NK-92 treated with Interleukin-12 subunit alpha and Interleukin-12 subunit beta, amount 100 ng/mL, for 24 hours (cell line): ENCODE results near the gene TMEM221.

Source experiments
- DNase-seq: peaks from one replicate; lab custom pipeline; 2025; lab: John Stamatoyannopoulos, UW

The TMEM221 gene

GRCh38 chr19:17473041-17473440, 24.6 kb upstream of the TMEM221 start:
- DNase-seq: no peak

DNA sequence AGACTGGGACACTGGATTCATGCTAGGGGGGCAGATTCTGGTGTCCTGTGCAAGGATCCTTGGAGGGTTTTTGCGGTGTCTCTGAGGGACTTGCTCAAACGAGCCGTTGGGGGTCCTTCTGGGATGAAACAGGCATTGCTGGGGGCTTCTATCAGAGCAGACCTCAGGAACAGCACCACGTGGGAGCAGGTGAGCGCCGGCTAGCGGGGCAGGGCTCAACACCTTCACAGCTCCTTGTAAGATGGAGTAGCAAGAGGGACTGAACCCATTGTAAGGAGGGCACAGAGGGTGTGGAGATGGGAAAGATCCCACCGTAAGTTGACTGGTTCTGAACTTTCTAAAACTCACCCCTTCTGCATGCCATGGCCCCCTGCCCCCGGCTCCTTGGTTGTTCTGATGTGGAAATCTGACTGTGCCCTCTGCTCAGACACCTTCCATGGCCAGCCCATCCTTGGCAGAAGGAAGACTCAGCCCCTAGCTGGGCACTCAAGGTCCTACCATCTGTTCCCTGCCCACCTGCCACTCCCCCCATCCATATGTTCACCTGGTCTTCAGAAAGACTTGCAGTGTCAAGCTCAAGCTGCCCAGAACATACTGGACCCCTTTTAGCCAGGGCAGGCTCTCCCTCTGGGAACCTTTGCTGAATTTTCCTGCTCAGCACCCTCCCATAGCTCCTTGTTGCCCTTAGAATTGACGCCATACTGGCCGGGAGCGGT, 23.1 kb upstream of the TMEM221 start:
- DNase-seq: no peak

DNA sequence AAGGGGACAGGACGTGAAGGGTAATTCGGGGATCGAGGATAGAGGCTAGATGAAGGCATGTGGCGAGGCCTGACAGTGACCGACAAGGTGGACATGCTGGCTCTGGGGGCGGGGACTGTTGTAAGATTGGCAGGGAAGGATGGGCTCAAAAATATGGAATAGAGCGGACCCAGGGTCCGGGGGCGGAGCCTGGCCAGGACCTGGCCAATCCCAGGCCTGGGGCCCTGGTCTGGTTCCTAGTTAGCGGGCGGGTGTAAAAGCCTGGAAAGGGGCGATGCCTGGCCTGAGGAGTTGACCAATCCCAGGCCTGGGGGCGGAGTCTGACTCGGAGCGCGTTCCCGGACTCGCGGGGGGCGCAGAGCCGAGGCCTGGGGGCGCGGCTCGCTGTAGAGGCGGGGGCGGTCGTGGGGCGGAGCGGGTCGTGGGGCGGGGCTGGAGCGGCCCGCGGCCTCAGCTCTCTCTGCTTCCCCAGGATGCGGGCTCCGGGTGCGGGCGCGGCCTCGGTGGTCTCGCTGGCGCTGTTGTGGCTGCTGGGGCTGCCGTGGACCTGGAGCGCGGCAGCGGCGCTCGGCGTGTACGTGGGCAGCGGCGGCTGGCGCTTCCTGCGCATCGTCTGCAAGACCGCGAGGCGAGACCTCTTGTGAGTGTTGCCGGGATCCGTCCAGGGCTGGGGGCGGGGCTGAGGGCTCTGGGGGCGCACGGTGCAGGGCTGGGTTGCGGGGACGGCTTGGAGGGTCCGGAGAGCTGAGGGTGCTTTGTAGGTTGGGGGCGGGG, 21.8 kb upstream of the TMEM221 start, which contains the start of gene SLC27A1:
Gene SLC27A1 (plus strand): TSS at position 457 of the 774 bp plus-strand sequence. CDS start 17 bp downstream, at position 474.
- peak; percentile 67 for DNase-seq

- DNase-seq: peak; percentile 44
Measured at GRCh38 chr19:17469481-17470067, 21.1 kb upstream of the TMEM221 start.

GRCh38 chr19:17469092-17469480, 20.6 kb upstream of the TMEM221 start:
- DNase-seq: no peak

DNA sequence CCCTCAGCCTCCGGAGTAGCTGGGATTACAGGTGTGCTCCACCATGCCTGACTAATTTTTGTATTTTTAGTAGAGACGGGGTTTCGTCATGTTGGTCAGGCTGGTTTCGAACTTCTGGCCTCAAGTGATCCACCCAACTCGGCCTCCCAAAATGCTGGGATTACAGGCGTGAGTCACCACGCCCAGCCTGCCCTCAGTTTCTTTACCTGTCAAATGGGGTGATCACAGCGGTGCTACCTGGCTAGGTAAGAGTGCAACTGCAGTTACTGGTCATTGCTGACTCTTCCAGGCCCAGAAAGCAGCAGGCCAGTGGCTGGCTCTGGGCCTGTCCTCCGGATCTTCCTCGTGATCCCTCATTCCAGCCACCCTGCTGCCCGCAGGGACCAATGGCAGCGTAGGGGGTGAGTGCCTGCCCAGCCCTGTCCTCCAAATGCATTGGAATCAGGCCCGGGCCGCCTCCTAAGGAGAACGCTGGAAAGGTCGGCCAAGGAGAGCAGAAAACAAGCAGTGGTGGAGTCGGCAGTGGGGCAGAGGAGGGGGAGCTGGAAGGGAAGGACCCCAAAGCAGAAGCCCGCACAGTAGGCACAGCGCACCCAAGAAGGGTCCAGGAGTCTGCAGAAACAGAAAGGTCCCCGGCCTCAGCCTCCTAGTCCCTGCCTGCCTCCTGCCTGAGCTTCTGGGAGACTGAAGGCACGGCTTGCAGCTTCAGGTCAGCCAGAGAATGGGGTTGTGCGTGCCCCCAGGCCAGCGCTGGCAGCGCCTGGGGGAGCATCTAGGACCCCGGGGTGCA, 20.0 kb upstream of the TMEM221 start:
- no peak for DNase-seq

DNA sequence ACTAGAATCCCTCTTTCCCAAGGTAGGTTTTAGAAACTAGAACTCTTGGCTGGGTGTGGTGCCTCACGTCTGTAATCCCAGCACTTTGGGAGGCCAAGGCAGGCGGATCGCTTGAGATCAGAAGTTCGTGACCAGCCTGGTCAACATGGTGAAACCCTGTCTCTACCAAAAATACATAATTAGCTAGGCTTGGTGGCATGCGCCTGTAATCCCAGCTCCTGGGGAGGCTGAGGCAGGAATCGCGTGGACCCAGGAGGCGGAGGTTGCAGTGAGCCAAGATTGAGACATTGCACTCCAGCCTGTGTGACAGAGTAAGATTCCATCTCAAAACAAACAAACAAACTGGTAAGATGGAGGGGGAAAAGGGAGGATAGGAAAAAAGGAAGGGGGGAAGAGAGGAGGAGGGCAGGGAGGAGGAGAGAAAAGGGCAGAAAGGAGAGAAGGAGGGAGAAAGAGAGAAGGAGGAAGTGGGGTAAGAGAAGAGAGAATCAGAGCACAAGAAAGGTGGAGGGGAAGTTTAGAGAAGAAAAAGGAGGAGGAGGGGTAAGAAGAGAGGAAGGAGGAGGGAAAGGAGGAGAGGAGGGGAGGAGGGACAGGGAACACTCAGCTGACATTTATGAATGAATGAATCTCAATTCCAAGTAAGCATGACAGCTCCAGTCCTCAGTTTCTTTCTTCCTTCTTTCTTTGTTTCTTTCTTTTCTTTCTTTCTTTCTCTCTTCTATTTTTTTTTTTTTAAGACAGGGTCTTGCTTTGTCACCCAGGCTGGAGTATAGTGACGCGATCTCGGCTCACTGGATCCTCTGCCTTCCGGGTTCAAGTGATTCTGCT, 19.2 kb upstream of the TMEM221 start:
- DNase-seq: no peak

- DNase-seq: no peak
Measured at GRCh38 chr19:17466487-17466850, 18.0 kb upstream of the TMEM221 start.

GRCh38 chr19:17460372-17461230, 12.1 kb upstream of the TMEM221 start, which contains the start of gene NXNL1:
Gene NXNL1, minus strand, starts transcription at chr19:17460926. Its CDS starts 57 bp downstream, at chr19:17460869.
- no peak for DNase-seq

DNA sequence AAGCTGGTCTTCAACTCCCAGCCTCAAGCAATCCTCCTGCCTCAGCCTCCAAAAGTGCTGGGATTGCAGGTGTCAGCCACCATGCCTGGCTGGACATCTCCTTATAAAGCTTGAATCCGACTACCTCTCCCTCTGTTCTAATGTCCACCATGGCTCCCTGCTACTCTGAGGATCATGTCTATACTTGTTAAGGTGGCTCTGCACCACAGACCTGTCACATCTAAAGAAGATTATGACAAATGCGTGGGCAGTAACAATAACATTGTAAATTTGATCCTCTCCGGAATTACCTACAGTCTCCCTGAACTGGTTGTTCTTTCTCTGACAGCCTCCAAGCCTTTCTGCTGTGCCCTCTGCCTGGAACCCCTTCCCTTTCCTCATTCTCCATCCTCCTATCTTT, 10.5 kb upstream of the TMEM221 start:
- no peak for DNase-seq

DNA sequence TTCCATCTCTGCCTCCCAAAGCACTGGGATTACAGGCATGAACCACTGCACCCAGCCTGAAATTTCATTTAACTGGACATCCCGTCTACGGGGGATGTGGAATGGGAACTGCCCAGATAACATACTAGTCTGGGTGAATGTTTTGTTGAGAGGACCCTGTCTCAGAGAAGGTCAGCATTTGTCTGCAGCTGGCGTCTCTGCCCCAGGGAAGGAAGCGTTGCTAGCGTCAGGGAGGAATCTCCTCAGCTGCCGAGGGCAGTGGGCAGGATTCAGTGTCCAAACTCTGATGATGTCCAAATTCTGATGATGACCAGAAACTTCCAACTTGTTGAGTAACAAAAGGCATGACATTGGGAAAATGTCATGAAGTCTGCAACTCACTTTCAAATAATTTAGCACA, 9.1 kb upstream of the TMEM221 start:
- DNase-seq: no peak

- DNase-seq: no peak
Measured at GRCh38 chr19:17456127-17456526, 7.7 kb upstream of the TMEM221 start.

DNA sequence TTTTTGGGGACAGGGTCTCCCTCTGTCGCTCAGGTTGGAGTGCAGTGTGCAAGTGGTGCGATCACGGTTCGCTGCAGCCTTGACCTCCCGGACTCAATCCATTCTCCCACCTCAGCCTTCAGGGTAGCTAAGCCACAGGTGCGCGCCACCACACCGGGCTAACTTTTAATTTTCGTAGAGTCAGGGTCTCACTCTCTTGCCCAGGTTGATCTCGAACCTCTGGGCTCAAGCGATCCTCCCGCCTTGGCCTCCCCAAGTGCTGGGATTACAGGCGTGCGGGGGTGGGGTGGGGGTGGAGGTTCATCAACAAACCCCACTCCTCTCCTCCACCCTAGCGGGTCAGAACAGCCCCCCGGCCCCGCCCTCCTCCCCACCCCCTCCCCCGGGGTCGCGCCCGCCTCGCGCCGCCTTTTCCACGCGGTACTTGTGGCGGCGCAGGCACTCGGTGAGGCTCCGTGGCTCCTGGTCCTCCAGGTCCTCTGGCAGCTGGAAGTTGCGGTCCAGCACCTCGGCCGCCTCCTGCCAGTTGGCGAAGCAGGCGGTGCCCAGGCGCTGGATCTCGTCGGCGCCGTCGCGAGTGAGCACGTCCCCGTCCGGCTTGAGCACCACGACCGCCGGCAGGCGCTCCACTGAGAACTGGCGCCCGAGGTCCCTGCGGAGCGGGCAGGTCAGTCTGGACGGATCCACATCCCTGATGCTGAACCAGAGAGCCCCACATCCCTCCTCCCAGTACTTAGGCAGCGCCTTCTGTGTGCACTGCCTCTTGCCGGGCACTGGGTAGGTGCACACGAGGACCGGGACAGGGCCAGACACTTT, 7.0 kb upstream of the TMEM221 start:
- no peak for DNase-seq

- DNase-seq: no peak
Measured at GRCh38 chr19:17454576-17455071, 6.2 kb upstream of the TMEM221 start.

DNA sequence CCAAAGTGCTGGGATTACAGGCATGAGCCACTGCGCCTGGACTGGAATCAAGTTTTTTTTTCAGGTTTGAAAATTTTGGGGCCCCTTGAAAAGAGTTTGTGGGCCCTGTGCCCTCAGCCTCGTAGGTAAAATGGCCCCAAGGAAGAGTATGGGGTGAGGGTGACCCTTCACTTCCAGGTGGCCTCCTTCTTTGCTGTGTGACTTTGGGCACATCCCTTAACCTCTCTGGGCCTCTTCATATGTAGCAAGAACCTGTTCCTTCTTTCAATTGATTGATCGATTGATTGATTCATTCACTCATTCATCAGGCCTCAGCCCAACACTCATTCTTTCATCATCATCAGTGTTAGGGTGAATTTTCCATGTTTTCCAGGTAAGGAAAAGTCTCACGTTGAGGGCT, 3.4 kb upstream of the TMEM221 start:
- no peak for DNase-seq

DNA sequence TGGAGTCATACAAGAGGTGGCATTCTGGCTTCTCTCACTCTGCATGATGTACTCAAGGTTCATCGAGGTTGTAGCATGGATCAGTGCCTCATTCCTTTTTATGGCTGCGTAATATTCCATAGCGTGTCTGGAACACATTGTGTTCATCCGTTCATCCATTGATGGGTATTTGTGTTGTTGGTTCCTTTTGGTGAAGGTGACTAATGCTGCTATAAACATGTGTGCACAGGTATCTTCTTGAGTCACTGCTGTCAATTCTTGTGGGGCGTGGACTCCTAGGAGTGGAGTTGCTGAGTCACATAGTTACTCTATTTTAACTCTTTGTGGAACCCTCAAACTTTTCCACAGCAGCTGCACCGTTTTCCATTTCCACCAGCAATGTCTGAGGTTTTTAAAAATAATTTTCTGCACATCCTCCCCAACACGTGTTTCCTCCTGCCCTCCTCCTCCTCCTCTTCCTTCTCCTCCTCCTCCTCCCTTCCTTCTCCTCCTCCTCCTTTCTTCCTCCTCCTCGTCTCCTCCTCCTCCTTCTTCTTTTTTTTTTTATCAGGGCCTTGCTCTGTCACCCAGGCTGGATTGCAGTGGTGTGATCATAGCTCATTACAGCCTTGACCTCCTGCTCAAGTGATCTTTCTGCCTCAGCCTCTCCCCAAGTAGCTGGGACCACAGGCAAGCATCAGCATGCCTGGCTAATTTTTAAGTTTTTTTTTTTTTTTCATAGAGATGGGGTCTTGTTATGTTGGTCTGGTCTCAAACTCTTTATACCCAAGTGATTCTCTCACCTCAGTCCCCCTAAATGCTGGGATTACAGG, 2.0 kb upstream of the TMEM221 start:
- peak; percentile 48 for DNase-seq

- no peak for DNase-seq
Measured at GRCh38 chr19:17447704-17448130, 751 bp downstream of the TMEM221 start.

- DNase-seq: no peak
Measured at GRCh38 chr19:17445526-17446165, 2.8 kb downstream of the TMEM221 start.
